Measurements from ENCODE around the gene DCAF4. TPM values are rescaled to one million over a fixed set of nuclear protein-coding genes. Genes with fewer than 3 reads are reported as not detected.

DCAF4 gene
- total and polyA plus RNA-seq, 2 of the 4 experiments (the other 2 are of a cell fraction): 28.8 to 29.4 TPM

DNA sequence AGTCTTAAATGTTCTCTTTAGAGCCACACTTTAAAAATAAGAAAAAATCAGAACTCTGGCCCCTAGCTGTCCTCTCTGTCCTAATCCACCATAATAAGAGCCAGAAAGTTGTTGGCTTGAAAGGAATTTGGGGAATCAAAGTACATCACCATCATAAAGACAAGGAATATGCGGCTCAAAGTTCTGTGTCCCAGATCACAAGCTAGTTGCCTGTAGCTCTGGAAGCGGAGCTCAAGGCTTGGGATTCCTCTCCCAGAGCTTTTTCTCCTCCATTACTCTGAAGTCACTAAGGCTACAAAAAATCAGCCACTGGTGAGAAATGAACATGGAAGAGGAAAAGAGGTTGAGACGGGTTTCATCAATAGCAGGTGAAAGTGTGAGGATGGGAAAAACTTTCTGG is 38.8 kb upstream of the DCAF4 start:
- H4K20me1 ChIP-seq (ENCODE audit: insufficient read depth, low read length): peaks cover 67% of the 10 kb centered on the region
- H3K79me1 ChIP-seq (ENCODE audit: low read depth in 1 of 2, low read length in 2 of 2): peaks cover 46 to 86% of the 10 kb centered on the region in 2 experiments
- ATAC-seq (ENCODE audit: low read depth): no peak

More for the DNA sequence above, 38.8 kb upstream of the DCAF4 start:
- Histone ChIP-seq H3K4me2 (ENCODE audit: low read depth, low read length) (no peak overlapping the region), H3K9me1 (ENCODE audit: insufficient read depth, low read length) (peaks cover 8% of the 10 kb centered on the region), H3K4me1 (ENCODE audit: control insufficient read depth, insufficient read depth, low read length) (peaks cover 22% of the 10 kb centered on the region), H2BK20ac (ENCODE audit: low read depth, low read length) (no peak overlapping the region), H4K8ac (ENCODE audit: low read depth in 2 of 2, low read length in 2 of 2) (no peak overlapping the region), H4K5ac (ENCODE audit: low read depth, low read length) (no peak overlapping the region), H2AFZ (replicated peaks; ENCODE audit: low read length, poor library complexity) (no peak overlapping the region), H3K56ac (ENCODE audit: extremely low read depth, insufficient read depth, low read length) (no peak overlapping the region), H3K4ac (ENCODE audit: low read depth, low read length) (no peak overlapping the region), H2AK9ac (replicated peaks; ENCODE audit: low read depth, low read length, poor library complexity) (no peak overlapping the region), H2AK5ac (ENCODE audit: low read depth, low read length) (no peak overlapping the region), H3K18ac (ENCODE audit: low read depth, low read length) (no peak overlapping the region), H3K36me3 (ENCODE audit: control insufficient read depth, insufficient read depth, low read length) (no peaks in the 10 kb centered on the region), H4K91ac (ENCODE audit: insufficient read depth, low read depth, low read length) (no peak overlapping the region), H3K4me3 (ENCODE audit: insufficient read depth, low read depth, low read length) (no peak overlapping the region), H3K27ac (ENCODE audit: insufficient read depth, low read length) (no peak overlapping the region), H3K9me3 (ENCODE audit: control insufficient read depth, insufficient read depth, low read length) (no peaks in the 10 kb centered on the region), H2BK15ac (ENCODE audit: low read depth, low read length) (no peak overlapping the region), H3K27me3 (ENCODE audit: control insufficient read depth, insufficient read depth, low read length) (no peaks in the 10 kb centered on the region), H2BK120ac (ENCODE audit: low read depth, low read length) (no peak overlapping the region), H2BK5ac (ENCODE audit: low read depth, low read length, poor library complexity, severe bottlenecking) (no peak overlapping the region), H3K23ac (ENCODE audit: low read depth, low read length) (no peak overlapping the region), H3K9ac (ENCODE audit: low read depth, low read length) (no peak overlapping the region), H3K14ac (replicated peaks; ENCODE audit: low read depth, low read length) (no peak overlapping the region)
- TF ChIP-seq BHLHE40 (IDR thresholded peaks at IDR 0.05; ENCODE audit: low read depth, low read length) (no peak), MAZ (IDR thresholded peaks at IDR 0.05; ENCODE audit: borderline replicate concordance, low read depth, low read length) (no peak), MXI1 (IDR thresholded peaks at IDR 0.05; ENCODE audit: borderline replicate concordance, low read depth, low read length) (no peak), SMC3 (IDR thresholded peaks at IDR 0.05; ENCODE audit: low read depth, low read length) (no peak), CTCF (conservative IDR thresholded peaks at IDR 0.05; ENCODE audit: low read depth, low read length) (no peak)
- no peak for DNase-seq
- in situ Hi-C loops (cut with MboI; ENCODE audit: low sequenced_read_pairs) (no loop called here), dilution Hi-C loops (cut with HindIII; ENCODE audit: low sequenced_read_pairs, unreplicated experiment) (no loop called here), intact Hi-C loops (cut with micrococcal nuclease) (no loop called here)
- BruUV-seq (replicated peaks): no TSS peak
- ChIA-PET POLR2A (ENCODE audit: unreplicated experiment) (no interaction called here), CTCF (no interaction called here)
- WGBS, 2 experiments (ENCODE audit: extremely low coverage in 2 of 2, insufficient read length in 1 of 2): no CpG with 5 or more reads among the region's 3 CpGs

All from IMR-90 (cell line).